Purkinje cell (primary cell): ENCODE measurements around the gene CHCHD5. TPM values are rescaled to one million over a fixed set of nuclear protein-coding genes. Genes with fewer than 3 reads are reported as not detected.

ENCODE experiments used
- polyA plus RNA-seq: library from polyadenylated mRNA; unstranded; fragments of >200 nt; fragmentation: Nextera tagmentation; gene quantifications from 2 replicates; pipeline ENCODE4 v1.2.1, GENCODE V29; 2014

Gene CHCHD5
- polyA plus RNA-seq = 72.5 and 84.2 TPM in 2 replicates

GRCh38 chr2:112584134-112584890, at the start of gene CHCHD5:
Gene CHCHD5 (plus strand): TSS chr2:112584609. CDS start chr2:112584648, 39 bp downstream.

GRCh38 chr2:112542123-112542983, 42.1 kb upstream of the CHCHD5 start, which contains the start of gene POLR1B:
Gene POLR1B (plus strand): TSS chr2:112542465. CDS start chr2:112542495, 30 bp downstream.

Other genes with a start within 250 kb of the CHCHD5 start
- gene RGPD8, start 151.0 kb upstream of the CHCHD5 start, polyA plus RNA-seq = 0.31 and 3.1 TPM in 2 replicates
- gene TTL, start 102.5 kb upstream of the CHCHD5 start, polyA plus RNA-seq = 17.8 and 22.3 TPM in 2 replicates
- 4.4 and 12.1 TPM in 2 replicates for gene POLR1B, start 42.1 kb upstream of the CHCHD5 start, polyA plus RNA-seq
- 732 and 829 TPM in 2 replicates for gene SLC20A1, start 61.3 kb downstream of the CHCHD5 start, polyA plus RNA-seq
- gene NT5DC4, start 136.4 kb downstream of the CHCHD5 start, polyA plus RNA-seq = 0.18 TPM in 1 of 2 replicates, not detected in the other
- 3.7 TPM in 1 of 2 replicates, not detected in the other for gene CKAP2L, start 180.0 kb downstream of the CHCHD5 start, polyA plus RNA-seq
- gene IL1A, start 199.9 kb downstream of the CHCHD5 start, polyA plus RNA-seq = not detected in 2 replicates